Middle frontal gyrus (tissue), 1 donor: ENCODE measurements around the gene IGF1.
"Not testable (repeated sequence)": the region's sequence is repeated elsewhere in the genome, so short reads cannot be mapped to it uniquely, and the experiment has no call there.

Experiments used
- DNase-seq: peaks from one replicate; pipeline ENCODE4 v3.0.0-alpha.2; 2015; ENCODE audit warnings: low spot score; ENCODE audit errors: extremely low spot score

The IGF1 gene

DNA sequence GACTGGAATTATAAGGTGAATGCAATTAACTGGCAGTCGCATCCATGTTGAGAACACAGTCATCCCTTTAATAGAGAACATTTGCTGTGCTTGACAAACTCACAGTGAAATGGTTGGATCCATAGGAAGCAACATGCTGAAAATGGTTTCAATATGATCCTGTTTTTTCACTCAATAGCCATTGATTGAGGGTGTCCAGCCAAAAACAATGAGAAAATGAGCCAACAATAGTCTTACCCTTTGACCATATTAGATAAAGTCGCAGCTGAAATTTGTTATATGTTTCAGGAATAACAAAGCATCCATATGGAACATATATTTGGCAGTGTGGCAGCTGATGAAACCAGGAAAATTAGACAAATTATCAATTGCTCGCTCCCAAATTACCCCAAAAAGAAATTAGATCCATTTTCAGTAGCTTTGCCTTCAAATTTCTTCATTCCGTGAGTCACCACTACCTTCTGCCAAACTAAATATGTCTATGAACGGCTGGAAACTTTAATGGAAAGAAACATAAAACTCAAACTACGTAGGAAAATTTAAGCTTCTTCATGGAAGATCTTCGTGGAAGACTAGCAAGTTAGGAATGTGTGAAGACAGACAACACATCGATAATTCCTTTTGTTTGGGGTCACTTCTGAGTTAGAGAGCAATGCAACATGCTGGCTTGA, 17.4 kb downstream of the IGF1 start:
- no peak for DNase-seq

DNA sequence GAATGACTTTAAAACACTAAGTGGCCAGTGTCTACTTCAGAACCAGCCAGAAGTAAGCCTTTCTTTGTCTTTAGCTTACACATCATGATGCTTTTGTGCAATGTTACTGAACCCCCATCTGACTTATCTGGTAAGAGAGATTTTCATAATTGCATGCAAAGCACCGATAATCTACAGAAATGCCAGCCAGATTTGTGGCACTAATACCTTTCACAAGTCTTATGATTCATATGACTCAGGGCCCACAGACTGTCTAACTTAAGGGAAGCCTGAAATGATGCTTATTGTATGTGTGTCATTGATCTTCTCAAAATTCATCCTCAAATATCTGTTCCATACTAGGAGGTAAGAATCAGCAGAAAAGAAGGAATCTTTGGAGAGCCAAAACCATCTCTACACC, 18.0 kb downstream of the IGF1 start:
- DNase-seq, result no peak

GRCh38 chr12:102461501-102461900, 18.9 kb downstream of the IGF1 start:
- no peak for DNase-seq

- DNase-seq, result no peak
Observed at GRCh38 chr12:102459314-102459713, 21.0 kb downstream of the IGF1 start.

DNA sequence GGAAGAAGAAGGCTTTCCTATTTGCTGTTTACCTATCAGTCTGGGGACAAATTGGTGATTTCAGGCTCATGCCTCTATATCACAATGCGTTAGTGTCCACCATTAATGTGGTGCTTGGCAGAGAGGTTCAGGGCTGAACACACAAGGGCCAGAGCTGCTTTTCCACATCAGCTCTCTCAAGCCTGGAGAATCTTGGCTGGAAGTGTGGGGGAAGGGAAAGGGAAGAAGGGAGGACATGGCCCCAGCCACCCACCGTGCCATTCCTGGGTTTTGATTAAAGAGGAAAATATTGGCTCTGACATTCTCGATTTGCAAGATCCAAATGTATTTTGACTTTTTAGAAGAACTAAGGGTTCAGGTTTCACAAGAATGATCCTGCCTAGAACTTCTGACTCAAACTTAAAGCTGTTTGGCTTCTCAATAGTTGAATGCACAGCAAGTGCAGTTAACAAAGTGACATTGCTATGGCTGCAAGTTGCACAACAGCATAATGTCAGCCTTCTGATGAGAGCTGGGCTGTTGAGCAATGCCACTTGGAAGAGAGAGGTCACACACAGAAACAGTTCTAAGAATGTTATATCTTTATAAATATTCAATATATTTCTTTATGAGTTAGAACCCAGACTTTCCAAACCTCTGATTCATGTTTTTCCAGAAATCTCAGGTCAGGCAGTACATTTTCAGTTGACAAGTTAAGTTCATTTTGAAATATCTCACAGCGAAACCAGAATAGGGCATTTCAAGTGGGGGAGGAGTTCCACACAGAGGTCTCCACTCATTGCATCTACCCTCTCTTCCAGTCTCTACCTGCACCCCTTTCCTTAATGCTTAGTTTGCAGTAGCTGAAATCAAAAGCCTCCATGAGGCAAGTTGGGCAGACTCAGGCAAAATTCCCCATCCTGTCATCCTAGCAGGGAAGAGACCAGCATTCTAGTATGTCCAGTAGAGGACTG, 25.3 kb downstream of the IGF1 start:
- DNase-seq, result no peak

DNA sequence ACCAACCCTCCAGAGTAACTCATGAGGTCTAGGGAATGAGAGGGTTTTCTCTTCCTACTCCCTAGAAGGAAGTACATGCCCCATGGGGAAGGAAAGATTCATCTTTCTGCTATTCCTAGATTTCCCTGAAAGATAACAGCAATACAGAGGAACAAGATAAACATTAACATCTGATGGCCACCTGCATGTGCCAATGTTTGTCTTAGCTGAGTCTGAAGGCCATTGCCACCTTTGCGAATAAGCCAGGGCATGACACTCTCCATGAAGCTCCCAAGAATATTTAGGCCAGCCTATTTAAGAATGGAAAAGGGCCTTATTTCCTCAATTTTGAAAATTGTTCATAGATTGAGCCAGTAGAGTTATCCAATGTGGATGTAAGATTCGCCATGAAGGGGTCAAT, 26.0 kb downstream of the IGF1 start:
- no peak for DNase-seq

DNA sequence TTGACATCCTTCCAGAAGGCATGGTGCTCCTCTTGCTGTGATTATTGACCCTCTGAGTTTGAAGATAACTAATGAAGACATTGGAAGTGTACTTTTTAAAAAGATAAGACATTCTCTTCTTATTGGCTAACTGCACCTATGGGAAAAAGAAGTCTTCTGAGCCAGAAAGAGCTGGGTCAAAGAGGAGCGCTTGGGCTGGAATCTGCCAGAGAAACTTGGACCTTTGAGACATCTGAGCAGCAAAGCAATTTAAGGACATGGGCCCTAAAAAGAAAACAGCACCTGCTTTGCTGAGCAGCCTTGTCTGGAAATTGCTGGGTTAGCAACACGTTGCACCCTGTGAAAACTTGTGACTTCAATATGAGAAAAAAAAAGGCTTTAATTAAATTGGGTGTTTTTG, 27.8 kb downstream of the IGF1 start:
- no peak for DNase-seq

GRCh38 chr12:102449018-102449417, 31.3 kb downstream of the IGF1 start:
- DNase-seq, result not testable (repeated sequence)

- not testable (repeated sequence) for DNase-seq
Observed at GRCh38 chr12:102447426-102447825, 32.9 kb downstream of the IGF1 start.

DNA sequence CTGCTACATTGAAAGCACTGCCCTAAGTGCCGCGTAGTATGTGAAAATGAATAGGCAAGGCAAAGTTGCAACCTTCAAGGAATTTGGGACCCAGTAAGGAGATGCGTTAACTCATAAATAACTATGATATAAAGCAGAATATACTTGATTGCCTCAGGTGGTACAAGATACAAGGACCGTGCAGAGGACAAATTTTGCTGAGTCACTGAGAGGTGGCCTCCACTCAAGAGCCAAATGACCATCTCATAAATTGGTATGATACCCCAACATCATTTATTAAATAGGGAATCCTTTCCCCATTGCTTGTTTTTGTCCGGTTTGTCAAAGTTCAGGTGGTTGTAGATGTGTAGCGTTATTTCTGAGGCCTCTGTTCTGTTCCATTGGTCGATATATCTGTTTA, 35.7 kb downstream of the IGF1 start:
- no peak for DNase-seq

DNA sequence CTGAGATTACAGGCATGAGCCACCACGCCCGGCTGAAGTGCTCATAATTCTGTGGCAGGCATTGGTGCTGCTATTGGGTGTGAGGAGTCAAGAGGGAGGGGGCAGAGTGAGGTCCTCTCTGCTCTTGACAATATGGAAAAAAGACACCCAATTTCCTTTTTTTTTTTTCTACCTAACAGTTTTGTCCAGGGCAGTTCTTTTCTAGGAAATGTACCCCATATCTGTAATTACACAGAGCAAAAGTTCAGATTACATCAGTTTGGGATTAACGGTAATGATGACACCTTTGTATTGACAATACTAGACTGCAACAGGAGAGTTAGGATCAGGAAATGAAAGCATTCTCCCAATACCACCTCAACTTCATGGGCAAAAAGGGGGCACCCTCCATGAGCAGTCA, 36.3 kb downstream of the IGF1 start:
- no peak for DNase-seq

DNA sequence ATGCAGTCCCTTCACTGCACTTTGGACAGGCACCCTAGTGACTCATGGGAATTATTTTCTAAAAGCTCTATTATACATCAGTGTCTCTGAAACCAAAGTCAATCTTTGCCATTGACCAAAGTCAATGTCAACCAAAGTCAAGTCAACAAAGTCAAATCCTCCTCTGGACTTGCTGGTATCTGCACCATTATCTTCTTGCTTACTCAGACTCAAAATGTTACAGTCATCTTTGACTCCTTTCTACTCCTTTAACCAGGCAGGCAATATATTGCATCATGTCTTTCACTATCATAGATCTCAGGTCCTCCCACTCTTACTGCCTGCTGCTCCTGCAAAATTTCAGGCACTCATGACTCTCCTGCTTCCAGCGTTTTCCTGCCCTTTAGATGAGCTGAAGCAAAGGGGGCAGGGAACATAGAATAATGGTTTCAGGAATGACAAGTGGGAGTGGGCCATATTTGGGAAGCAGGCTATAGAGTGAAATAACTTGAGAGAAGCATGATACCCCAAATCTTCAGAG, 39.2 kb downstream of the IGF1 start:
- DNase-seq, result no peak

GRCh38 chr12:102439426-102440405, 40.6 kb downstream of the IGF1 start:
- no peak for DNase-seq

DNA sequence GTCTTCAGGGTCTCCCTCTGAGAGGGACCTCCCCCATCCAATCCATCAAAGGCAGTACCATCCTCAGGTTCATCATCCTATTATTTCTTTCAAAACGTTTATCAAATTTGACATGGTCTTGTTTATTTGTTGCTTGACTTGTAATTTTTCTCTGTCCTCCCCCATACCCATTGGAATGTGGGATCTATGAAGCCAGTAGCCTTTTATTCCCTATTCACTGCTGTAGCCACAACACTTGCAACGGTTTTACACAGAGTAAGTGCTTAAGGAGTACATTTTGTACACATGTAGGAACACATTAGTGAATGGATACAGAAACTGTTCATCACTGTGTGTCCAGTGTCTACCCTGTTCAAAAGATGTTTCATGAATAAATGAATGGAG, 41.5 kb downstream of the IGF1 start:
- no peak for DNase-seq

DNA sequence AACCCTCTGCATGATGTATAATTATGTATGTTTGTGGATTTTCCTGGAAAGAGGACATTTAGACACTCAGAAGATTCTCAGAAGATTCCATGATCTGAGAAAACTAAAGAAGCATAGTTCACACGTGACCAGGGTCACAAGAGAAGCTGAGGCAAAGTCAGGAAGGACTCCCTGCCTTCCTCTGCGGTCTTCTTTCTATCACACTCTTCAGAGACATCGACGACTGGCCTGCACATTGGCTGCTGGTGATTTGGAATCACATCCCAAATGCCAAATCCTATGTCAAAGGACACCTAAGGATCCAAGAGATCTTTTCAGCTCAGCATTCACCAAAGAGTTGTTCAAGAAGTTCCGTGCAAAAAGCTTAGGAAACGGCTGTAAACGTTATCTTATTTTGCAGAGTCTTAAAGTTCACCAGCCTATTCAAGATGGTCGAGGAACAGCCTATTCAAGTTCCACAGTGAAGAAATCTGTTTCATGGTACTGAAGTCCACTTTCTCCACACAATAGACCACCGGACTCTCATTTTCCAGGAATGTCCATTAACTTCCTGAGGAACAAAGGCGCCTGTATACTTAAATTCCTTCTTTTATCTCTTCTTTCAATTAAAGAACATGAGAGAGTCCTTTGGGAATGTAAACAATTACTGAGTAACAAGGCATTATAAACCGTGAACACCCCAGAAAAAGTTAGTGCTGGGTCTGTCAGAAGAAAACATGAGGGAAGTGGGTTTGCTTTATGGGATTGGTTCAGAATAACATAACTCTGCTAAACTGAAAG, 42.1 kb downstream of the IGF1 start:
- no peak for DNase-seq

GRCh38 chr12:102437511-102437910, 42.9 kb downstream of the IGF1 start:
- DNase-seq, result no peak

DNA sequence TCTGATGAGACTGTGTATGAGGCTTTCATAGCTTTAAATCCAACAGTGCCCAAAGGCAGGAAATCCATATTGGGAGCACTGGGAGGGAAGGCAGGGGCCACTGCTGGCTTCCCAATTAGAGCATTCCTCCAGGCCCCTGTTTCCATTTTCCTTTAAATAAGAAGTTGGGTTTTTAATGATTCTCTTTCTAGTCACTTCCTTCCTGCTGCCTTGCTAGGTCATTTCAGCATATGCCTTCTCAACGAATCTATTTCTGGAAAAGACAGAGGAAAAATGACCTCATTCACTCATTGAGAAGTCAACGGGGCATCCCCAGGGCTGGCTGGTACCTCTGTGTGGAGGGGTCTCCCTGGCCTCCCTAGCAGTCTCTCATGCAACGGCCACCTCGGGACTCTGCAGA, 43.5 kb downstream of the IGF1 start:
- DNase-seq, result no peak

DNA sequence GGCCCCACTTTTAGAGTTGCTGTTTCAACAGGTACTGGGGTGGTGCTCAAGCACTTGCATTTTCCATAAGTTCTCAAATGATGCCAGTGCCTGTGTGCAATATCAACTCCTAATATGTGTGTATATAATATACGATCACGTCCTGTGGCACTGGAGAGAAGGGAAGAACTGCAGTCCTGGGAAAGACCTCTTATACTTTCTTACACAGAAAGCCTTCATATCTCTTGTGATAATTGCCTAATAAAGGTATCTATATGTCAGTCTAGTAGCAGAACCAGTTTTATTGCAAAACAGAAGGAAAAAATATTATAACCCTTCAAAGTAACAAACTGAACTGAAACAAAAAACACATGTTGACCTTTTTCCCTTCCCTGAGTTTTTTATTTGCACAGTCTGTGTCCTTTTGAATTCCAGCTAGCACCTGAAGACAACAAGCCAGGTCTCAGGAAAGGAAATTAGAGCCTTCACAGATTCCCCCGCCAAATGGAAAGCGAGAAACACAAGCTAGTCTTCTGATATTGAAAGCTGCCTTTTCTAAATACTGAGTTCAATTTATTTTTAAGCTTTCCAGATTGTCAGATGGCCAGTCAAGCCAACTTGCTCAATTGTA, 44.4 kb downstream of the IGF1 start:
- no peak for DNase-seq

- no peak for DNase-seq
Observed at GRCh38 chr12:102433304-102433703, 47.1 kb downstream of the IGF1 start.

DNA sequence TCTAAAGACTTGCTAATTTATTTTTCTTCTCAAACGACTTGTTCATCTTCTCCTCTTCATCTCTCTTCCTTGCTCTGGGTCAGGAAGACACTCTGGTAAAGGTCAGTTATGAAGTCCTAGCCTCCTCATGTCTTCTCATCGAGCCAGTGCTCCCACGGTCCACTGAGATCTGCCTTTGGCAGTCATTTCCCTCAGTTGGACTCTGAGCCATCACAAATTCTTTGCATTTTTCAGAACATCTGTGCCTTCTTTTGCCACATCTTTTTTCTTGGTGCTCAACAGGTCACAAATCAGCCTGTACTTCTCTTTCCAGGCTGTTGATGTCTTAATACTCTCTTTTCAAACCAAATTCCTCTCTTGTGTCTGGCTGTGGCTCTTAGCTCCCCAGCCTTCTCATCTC, 49.7 kb downstream of the IGF1 start:
- DNase-seq, result no peak
